Astrocyte (in vitro differentiated cells and primary cell): Measurements from ENCODE around the gene VPS13C.

Source experiments
- EZH2 ChIP-seq: IDR thresholded peaks from 2 replicates; pipeline ENCODE4 v1.6.1; 2012; ENCODE audit warnings: mild to moderate bottlenecking, low read length, inconsistent platforms; ENCODE audit not compliant: insufficient read depth
- TF ChIP-seq, protein P1 (sequence below): IDR thresholded peaks from 2 replicates; pipeline ENCODE4 v1.5.1; 2011; ENCODE audit warnings: low read depth, mild to moderate bottlenecking, inconsistent platforms, low read length, moderate library complexity; ENCODE audit not compliant: insufficient read depth

DNA sequence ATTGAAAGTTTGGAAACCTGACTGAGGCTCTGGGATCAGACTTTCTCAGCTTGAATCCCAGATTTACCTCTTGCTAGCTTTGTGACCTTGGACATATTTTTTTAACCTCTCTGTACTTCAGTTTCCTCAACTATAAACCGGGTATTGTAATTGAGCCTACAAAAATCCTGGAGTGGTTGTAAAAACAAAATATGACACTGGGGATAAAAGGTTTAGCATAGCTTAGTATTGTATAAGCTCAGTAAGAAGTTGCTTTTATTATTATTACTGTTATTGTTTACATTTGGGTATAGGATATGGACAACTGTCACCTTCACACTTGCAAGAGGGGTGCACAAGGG is 28.1 kb upstream of the VPS13C start:
- TF ChIP-seq, protein P1, sequence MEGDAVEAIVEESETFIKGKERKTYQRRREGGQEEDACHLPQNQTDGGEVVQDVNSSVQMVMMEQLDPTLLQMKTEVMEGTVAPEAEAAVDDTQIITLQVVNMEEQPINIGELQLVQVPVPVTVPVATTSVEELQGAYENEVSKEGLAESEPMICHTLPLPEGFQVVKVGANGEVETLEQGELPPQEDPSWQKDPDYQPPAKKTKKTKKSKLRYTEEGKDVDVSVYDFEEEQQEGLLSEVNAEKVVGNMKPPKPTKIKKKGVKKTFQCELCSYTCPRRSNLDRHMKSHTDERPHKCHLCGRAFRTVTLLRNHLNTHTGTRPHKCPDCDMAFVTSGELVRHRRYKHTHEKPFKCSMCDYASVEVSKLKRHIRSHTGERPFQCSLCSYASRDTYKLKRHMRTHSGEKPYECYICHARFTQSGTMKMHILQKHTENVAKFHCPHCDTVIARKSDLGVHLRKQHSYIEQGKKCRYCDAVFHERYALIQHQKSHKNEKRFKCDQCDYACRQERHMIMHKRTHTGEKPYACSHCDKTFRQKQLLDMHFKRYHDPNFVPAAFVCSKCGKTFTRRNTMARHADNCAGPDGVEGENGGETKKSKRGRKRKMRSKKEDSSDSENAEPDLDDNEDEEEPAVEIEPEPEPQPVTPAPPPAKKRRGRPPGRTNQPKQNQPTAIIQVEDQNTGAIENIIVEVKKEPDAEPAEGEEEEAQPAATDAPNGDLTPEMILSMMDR = no peak
- no peak for TF ChIP-seq EZH2
